ENCODE measurements around the gene ZBTB1. TPM values are rescaled to one million over a fixed set of nuclear protein-coding genes. Genes with fewer than 3 reads are reported as not detected.
A peak's percentile ranks its signal among the peaks of the same experiment; 100 is the strongest.

Gene ZBTB1
- total and polyA plus RNA-seq, 10 of the 15 experiments (the other 5 are each of a cell fraction or from before 2014, with no cell fraction given): 12.3 to 127 (median 40.0) TPM

GRCh38 chr14:64502887-64503433 is 1.6 kb upstream of the ZBTB1 start:
- ChIA-PET RAD21 (ENCODE audit: unreplicated experiment) (interaction anchor here (0.6 to 2.9 kb wide), 11 partner anchors 8 to 160 kb away, joined by 3 to 12 read pairs (median 7); partner anchors contain the start of gene MTHFD1), SMC1A (ENCODE audit: uncharacterized antibody, unreplicated experiment) (interaction anchor here (0.6 to 3.6 kb wide), 14 partner anchors 8 to 165 kb away, joined by 3 to 29 read pairs (median 6); partner anchors contain the start of gene AKAP5), CTCF (interaction anchor here (0.7 to 3.5 kb wide), 12 partner anchors 8 to 170 kb away, joined by 3 to 37 read pairs (median 4); partner anchors contain the start of gene HSPA2), POLR2A (interaction anchor here (0.6 to 3.1 kb wide), 11 partner anchors 7 to 1105 kb away, joined by 3 to 19 read pairs (median 4); partner anchors contain the start of gene MTHFD1)
- no peaks in the 10 kb centered on the region for H4K20me1 ChIP-seq (ENCODE audit: control insufficient read depth, insufficient read depth)
- H3K36me3 ChIP-seq (ENCODE audit: control insufficient read depth in 2 of 2, insufficient read depth in 2 of 2, low read length in 1 of 2): no peaks in the 10 kb centered on the region
- peak overlapping the region; percentile 70 for H3K4me2 ChIP-seq (ENCODE audit: control insufficient read depth, insufficient read depth)
- no peaks in the 10 kb centered on the region for H3K27me3 ChIP-seq (replicated peaks in 1 of 2; ENCODE audit: control insufficient read depth in 2 of 2, insufficient read depth in 2 of 2, low read length in 1 of 2)
- under 1% methylated on average over 29 of the region's 29 CpGs for WGBS (ENCODE audit: insufficient coverage, insufficient replicate concordance, low lambda C conversion rate, missing lambda C conversion rate)
- H3K9me3 ChIP-seq (replicated peaks; ENCODE audit: control insufficient read depth, insufficient read depth, low read length): no peaks in the 10 kb centered on the region
- in situ Hi-C loops (cut with MboI): no loop called here
- peak overlapping the region; percentile 53 for H2AFZ ChIP-seq (ENCODE audit: control insufficient read depth, low read depth, low read length)
- intact Hi-C loops (cut with micrococcal nuclease; ENCODE audit: unreplicated experiment): loop anchor here (2.0 kb wide), 1 partner anchor 24 kb away; no protein-coding TSS in a partner anchor
- peaks cover 93% of the 10 kb centered on the region for H3K79me2 ChIP-seq (ENCODE audit: control insufficient read depth, insufficient read depth, low read length)
- TSS peak; percentile 60 for BruUV-seq (replicated peaks)
- no peak for DNase-seq (ENCODE audit: low read depth, low spot score)
- no peak for ATAC-seq
- peak overlapping the region; percentile 76 for H3K4me3 ChIP-seq
- peak overlapping the region; percentile 97 for H3K9ac ChIP-seq (ENCODE audit: control insufficient read depth, insufficient read depth, low read length)
- peaks cover 5% of the 10 kb centered on the region; the same call in 1 of the 2 replicates for H3K4me1 ChIP-seq (ENCODE audit: control insufficient read depth, insufficient read depth, low read length)
- no peak for FAIRE-seq
- peak overlapping the region; percentile 98 for H3K27ac ChIP-seq (ENCODE audit: control insufficient read depth, insufficient read depth)
- TF ChIP-seq HDGF (IDR thresholded peaks at IDR 0.05): peak; percentile 17; the same call in 1 of the 2 replicates
- peak; percentile 78; the same call in 1 of the 2 replicates for TF ChIP-seq MTA3 (IDR thresholded peaks at IDR 0.05; ENCODE audit: borderline replicate concordance, low read length)
- peak; percentile 69 for TF ChIP-seq MLLT1 (IDR thresholded peaks at IDR 0.05)
- no peak for TF ChIP-seq ZNF592 (IDR thresholded peaks at IDR 0.05)
- TF ChIP-seq SKIL (IDR thresholded peaks at IDR 0.05; ENCODE audit: low read depth, poor library complexity, severe bottlenecking): peak; percentile 12
- no peak for TF ChIP-seq BRCA1 (IDR thresholded peaks at IDR 0.05; ENCODE audit: low read depth, low read length)
- TF ChIP-seq BCLAF1 (IDR thresholded peaks at IDR 0.05): no peak

All from GM12878 (cell line).